OCI-LY7 (cell line): ENCODE data around the gene ARHGAP33. TPM values are rescaled to one million over a fixed set of nuclear protein-coding genes. Genes with fewer than 3 reads are reported as not detected.

Source experiments
- BruUV-seq: library from RNA; stranded (reverse); fragments of 400-500 nt; replicated peaks from 2 replicates; lab custom pipeline; 2021; lab: Mats Ljungman, UMichigan
- CTCF ChIA-PET: fragments of 300-600 bp; sonication (Branson Sonifier 250); formaldehyde crosslinking; loops from one replicate; lab custom pipeline; 2022; ENCODE audit warnings: antibody characterized with exemption; ENCODE audit not compliant: unreplicated experiment; lab: Charles Lee
- POLR2A ChIA-PET: fragments of 300-600 bp; sonication (Branson Sonifier 250); formaldehyde crosslinking; loops from one replicate; lab custom pipeline; 2022; ENCODE audit warnings: antibody characterized with exemption; lab: Charles Lee
- DNase-seq: peaks from one replicate; pipeline ENCODE4 v3.0.0-alpha.2; 2015; ENCODE audit warnings: low spot score
- H2AFZ ChIP-seq: fragments of 200-600 bp; sonication (generic), shearing (Covaris generic); 2 replicates; pipeline ENCODE4 v1.6.1; 2014; ENCODE audit warnings: mild to moderate bottlenecking, antibody characterized with exemption, low read length, moderate library complexity
- H3K27ac ChIP-seq: fragments of 200-600 bp; sonication (generic); 2 replicates; pipeline ENCODE4 v1.5.1; 2014; ENCODE audit warnings: mixed run types, low read depth, mild to moderate bottlenecking, moderate library complexity, low read length, inconsistent platforms; ENCODE audit not compliant: poor library complexity, severe bottlenecking
- H3K36me3 ChIP-seq: fragments of 200-600 bp; sonication (generic); 2 replicates; pipeline ENCODE4 v1.6.1; 2014; ENCODE audit warnings: mild to moderate bottlenecking, antibody characterized with exemption, low read length, moderate library complexity, mixed read lengths; ENCODE audit not compliant: insufficient read depth
- H3K4me1 ChIP-seq: fragments of 200-600 bp; sonication (generic); 2 replicates; pipeline ENCODE4 v1.5.1; 2014; ENCODE audit warnings: mild to moderate bottlenecking, low read length; ENCODE audit not compliant: insufficient read depth, poor library complexity, severe bottlenecking
- H3K4me2 ChIP-seq: fragments of 200-600 bp; sonication (generic); 2 replicates; pipeline ENCODE4 v1.6.1; 2014; ENCODE audit warnings: mild to moderate bottlenecking, low read length
- H3K4me3 ChIP-seq: fragments of 200-600 bp; sonication (generic); 2 replicates; pipeline ENCODE4 v1.5.1; 2014; ENCODE audit warnings: mild to moderate bottlenecking, low read depth, low read length; ENCODE audit not compliant: poor library complexity, severe bottlenecking
- H3K79me2 ChIP-seq: fragments of 200-600 bp; sonication (generic); 2 replicates; pipeline ENCODE4 v1.6.1; 2016; ENCODE audit warnings: low read depth, mild to moderate bottlenecking, low read length, moderate library complexity, mixed read lengths; ENCODE audit not compliant: insufficient read depth
- H3K9me2 ChIP-seq: fragments of 200-600 bp; sonication (generic); 2 replicates; pipeline ENCODE4 v1.6.1; 2016; ENCODE audit warnings: mild to moderate bottlenecking, low read length, mixed read lengths; ENCODE audit not compliant: insufficient read depth
- H3K9me3 ChIP-seq: fragments of 200-600 bp; sonication (generic); 2 replicates; pipeline ENCODE4 v1.6.1; 2014; ENCODE audit warnings: mild to moderate bottlenecking, mixed run types, low read length, mixed read lengths
- H4K20me1 ChIP-seq: fragments of 200-600 bp; sonication (generic); 2 replicates; pipeline ENCODE4 v1.6.1; 2014; ENCODE audit warnings: mild to moderate bottlenecking, antibody characterized with exemption, low read length, moderate library complexity, mixed read lengths; ENCODE audit not compliant: insufficient read depth
- CTCF ChIP-seq: fragments of 200-600 bp; sonication (generic); conservative IDR thresholded peaks from 2 replicates; pipeline ENCODE4 v1.5.1; 2014; ENCODE audit warnings: mild to moderate bottlenecking, antibody characterized with exemption, low read length, moderate library complexity, mixed read lengths
- EZH2phosphoT487 ChIP-seq: fragments of 200-600 bp; sonication (generic); IDR thresholded peaks from 2 replicates; pipeline ENCODE4 v1.6.1; 2018; ENCODE audit warnings: low read depth, borderline replicate concordance, mild to moderate bottlenecking, mixed run types, antibody characterized with exemption, low read length, moderate library complexity, mixed read lengths
- intact Hi-C: fragments of 100-400 bp; cut with micrococcal nuclease; formaldehyde crosslinking; loops from one replicate; pipeline ENCODE4 v1.10.0; 2022; ENCODE audit not compliant: unreplicated experiment
- total RNA-seq, 2 experiments: library from RNA; depleted of rRNA in 1 of 2; stranded (reverse); fragments of >200 nt in 1 of 2; shearing (Covaris generic) in 1 of 2; gene quantifications; 2 replicates each; pipeline ENCODE4 v1.2.3, GENCODE V29; 2014 to 2022

The ARHGAP33 gene
- total RNA-seq, 2 experiments from 2014 or later: 15.1 to 94.6 TPM

GRCh38 chr19:35740423-35741202 is 34.8 kb upstream of the ARHGAP33 start:
- peak overlapping the region; percentile 69 for H3K4me3 ChIP-seq
- H3K9me2 ChIP-seq: no peaks in the 10 kb centered on the region
- no peaks in the 10 kb centered on the region for H3K9me3 ChIP-seq
- peak; percentile 97 for DNase-seq
- H4K20me1 ChIP-seq: no peaks in the 10 kb centered on the region
- TF ChIP-seq CTCF (peak; percentile 61), EZH2phosphoT487 (no peak)
- peak overlapping the region; percentile 86 for H3K27ac ChIP-seq
- H3K4me2 ChIP-seq: peak overlapping the region; percentile 84
- no TSS peak for BruUV-seq
- ChIA-PET CTCF (interaction anchor here (0.6 kb wide), 1 partner anchor 96 kb away, joined by 3 read pairs; no protein-coding TSS in a partner anchor), POLR2A (interaction anchor here (0.6 to 1.1 kb wide), 6 partner anchors 22 to 1109 kb away, joined by 3 to 7 read pairs (median 3); partner anchors contain the start of gene COX6B1)
- intact Hi-C loops: loop anchor here (1.0 to 10.0 kb wide), 5 partner anchors 23 to 1306 kb away; partner anchors contain the start of genes ARHGAP33, HCST and NFKBID
- H2AFZ ChIP-seq: peak overlapping the region; percentile 50; the same call in 1 of the 2 replicates
- peaks cover 42% of the 10 kb centered on the region for H3K36me3 ChIP-seq
- peaks cover 52% of the 10 kb centered on the region for H3K4me1 ChIP-seq
- H3K79me2 ChIP-seq: no peaks in the 10 kb centered on the region; the same call in 1 of the 2 replicates

- peaks cover 36% of the 10 kb centered on the region for H3K36me3 ChIP-seq
- H3K79me2 ChIP-seq: peaks cover 5% of the 10 kb centered on the region; the same call in 1 of the 2 replicates
- TF ChIP-seq EZH2phosphoT487: no peak
- TF ChIP-seq CTCF: no peak
- ChIA-PET POLR2A (interaction anchor here (0.6 to 1.1 kb wide), 4 partner anchors 39 to 190 kb away, joined by 3 to 7 read pairs (median 4); partner anchors contain the start of gene COX6B1), CTCF (interaction anchor here (0.6 kb wide), 1 partner anchor 96 kb away, joined by 3 read pairs; no protein-coding TSS in a partner anchor)
- peak overlapping the region; percentile 84 for H3K4me2 ChIP-seq
- no peaks in the 10 kb centered on the region for H4K20me1 ChIP-seq
- H3K9me3 ChIP-seq: no peaks in the 10 kb centered on the region
- H3K4me3 ChIP-seq: peak overlapping the region; percentile 69
- H3K27ac ChIP-seq: peak overlapping the region; percentile 86
- peaks cover 54% of the 10 kb centered on the region for H3K4me1 ChIP-seq
- no peaks in the 10 kb centered on the region for H3K9me2 ChIP-seq
- intact Hi-C loops: loop anchor here (1.0 to 10.0 kb wide), 3 partner anchors 47 to 1306 kb away; partner anchors contain the start of genes HCST and NFKBID
- no peak for DNase-seq
- H2AFZ ChIP-seq: peak overlapping the region; percentile 50; the same call in 1 of the 2 replicates
- no TSS peak for BruUV-seq
Observed at GRCh38 chr19:35741203-35741515, 34.2 kb upstream of the ARHGAP33 start.
